MV-4-11 (cell line): ENCODE measurements around the gene CLK3.
A peak's percentile ranks its signal among the peaks of the same experiment; 100 is the strongest.
"Not testable (repeated sequence)": the region's sequence is repeated elsewhere in the genome, so short reads cannot be mapped to it uniquely, and the experiment has no call there.

Experiments used
- DNase-seq: peaks from one replicate; lab custom pipeline; 2025; lab: John Stamatoyannopoulos, UW

Gene CLK3

GRCh38 chr15:74620636-74621545 lies 5.3 kb downstream of the CLK3 start:
- DNase-seq: peak; percentile 65

- DNase-seq: no peak
These were observed 5.9 kb downstream of the CLK3 start for GRCh38 chr15:74621546-74621920.

GRCh38 chr15:74621936-74622335 lies 6.3 kb downstream of the CLK3 start:
- DNase-seq: no peak

GRCh38 chr15:74622758-74623157 lies 7.1 kb downstream of the CLK3 start:
- DNase-seq: no peak

GRCh38 chr15:74624020-74624602 lies 8.5 kb downstream of the CLK3 start:
- DNase-seq: no peak

GRCh38 chr15:74625693-74626092 lies 10.1 kb downstream of the CLK3 start:
- no peak for DNase-seq

- DNase-seq: no peak
These were observed 10.7 kb downstream of the CLK3 start for GRCh38 chr15:74626336-74626735.

GRCh38 chr15:74626752-74627692 lies 11.4 kb downstream of the CLK3 start:
- peak; percentile 65 for DNase-seq

- DNase-seq: no peak
These were observed 12.1 kb downstream of the CLK3 start for GRCh38 chr15:74627766-74628165.

- no peak for DNase-seq
These were observed 12.6 kb downstream of the CLK3 start for GRCh38 chr15:74628199-74628598.

GRCh38 chr15:74628949-74629348 lies 13.3 kb downstream of the CLK3 start:
- DNase-seq: no peak

- not testable (repeated sequence) for DNase-seq
These were observed 14.1 kb downstream of the CLK3 start for GRCh38 chr15:74629696-74630095.

- DNase-seq: peak; percentile 6
These were observed 14.8 kb downstream of the CLK3 start for GRCh38 chr15:74630284-74631086.

GRCh38 chr15:74631087-74631385 lies 15.4 kb downstream of the CLK3 start:
- DNase-seq: no peak

- DNase-seq: peak; percentile 17
These were observed 15.8 kb downstream of the CLK3 start for GRCh38 chr15:74631408-74631807.

- DNase-seq: peak; percentile 20
These were observed 16.4 kb downstream of the CLK3 start for GRCh38 chr15:74631935-74632560.

GRCh38 chr15:74632601-74633000 lies 17.0 kb downstream of the CLK3 start:
- DNase-seq: no peak

GRCh38 chr15:74633781-74634180 lies 18.1 kb downstream of the CLK3 start:
- DNase-seq: no peak

GRCh38 chr15:74635228-74635627 lies 19.6 kb downstream of the CLK3 start:
- peak; percentile 64 for DNase-seq

GRCh38 chr15:74636984-74637383 lies 21.3 kb downstream of the CLK3 start:
- no peak for DNase-seq

- DNase-seq: peak; percentile 22
These were observed 25.5 kb downstream of the CLK3 start for GRCh38 chr15:74641151-74641550.
